Measurements from ENCODE around the gene CENPP.

CENPP gene

DNA sequence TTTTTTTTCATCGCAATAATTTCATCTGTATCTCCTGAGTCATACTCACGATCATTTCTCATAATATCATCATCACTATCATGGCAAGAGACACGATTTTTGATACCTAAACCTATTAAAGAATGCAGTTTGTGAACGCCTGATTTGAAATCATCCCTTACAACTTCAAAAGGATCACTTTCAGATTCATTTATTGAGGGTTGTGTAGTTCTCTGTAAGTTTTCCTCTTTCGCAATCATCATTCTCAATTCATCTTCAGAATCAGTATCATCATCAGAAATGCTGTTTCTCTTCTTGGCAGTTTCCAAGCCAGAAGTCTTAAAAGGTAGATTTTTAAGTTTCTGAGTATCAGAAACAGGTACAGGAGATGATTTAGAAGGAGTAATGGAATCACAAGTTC is 10.3 kb upstream of the CENPP start:
- DNase-seq = no peak

DNA sequence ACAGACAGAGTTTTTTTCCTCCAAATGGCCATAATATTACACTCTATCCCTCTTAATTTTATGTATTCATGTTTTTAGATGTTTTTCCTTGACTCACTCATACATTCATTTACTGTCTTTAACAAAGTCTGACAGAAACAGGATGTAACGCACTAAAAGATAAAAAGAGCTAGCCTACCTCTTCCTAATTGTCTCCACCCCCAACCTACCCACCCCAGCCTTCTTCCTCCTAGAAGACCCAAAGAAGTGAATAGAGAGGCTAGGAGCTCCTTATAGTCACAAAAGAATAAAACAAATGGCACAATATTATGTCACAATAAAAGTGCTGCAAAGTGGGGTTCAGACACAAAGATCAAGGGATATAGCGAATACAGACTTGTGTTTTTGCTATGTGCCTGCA is 1.3 kb upstream of the CENPP start:
- no peak for DNase-seq

DNA sequence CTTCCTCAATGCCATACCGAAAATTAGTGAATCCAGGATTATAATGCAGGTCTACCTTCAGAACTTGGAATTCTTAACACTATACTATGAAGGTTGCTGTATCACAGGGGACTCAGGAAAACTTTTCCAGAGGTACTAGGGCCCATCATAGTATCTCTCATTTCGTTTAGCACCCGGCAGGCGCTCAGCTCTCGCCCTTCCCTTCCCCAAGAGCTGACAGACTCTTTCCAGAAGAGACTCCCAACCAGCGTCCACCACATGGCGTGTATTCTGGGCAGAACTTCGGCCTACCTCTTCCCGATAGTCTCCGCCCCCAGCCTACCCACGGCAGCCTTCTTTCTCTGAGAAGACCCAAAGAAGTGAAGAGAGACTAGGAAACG is 874 bp upstream of the CENPP start:
- DNase-seq = no peak

DNA sequence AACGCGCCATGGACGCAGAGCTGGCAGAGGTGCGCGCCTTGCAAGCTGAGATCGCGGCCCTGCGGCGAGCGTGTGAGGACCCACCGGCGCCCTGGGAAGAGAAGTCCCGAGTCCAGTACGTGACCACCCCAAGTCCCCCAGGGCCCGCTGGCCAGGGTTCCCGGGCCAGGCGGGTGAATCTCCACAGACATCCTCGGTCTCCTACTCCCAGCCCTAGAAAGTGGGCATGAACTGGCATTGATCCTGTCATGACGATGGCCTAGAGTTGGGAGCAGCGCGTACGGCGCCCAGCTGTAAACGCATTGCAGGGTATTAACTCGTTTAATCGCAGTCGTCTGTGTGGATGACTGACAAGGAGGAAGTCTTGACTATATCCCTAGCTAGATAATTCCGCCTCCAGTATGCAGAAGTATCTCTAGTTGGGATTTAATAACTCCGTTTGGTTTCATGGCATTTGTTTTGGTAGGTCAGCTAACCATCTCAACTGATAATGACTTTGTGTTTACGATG is 293 bp downstream of the CENPP start:
- no peak for DNase-seq

DNA sequence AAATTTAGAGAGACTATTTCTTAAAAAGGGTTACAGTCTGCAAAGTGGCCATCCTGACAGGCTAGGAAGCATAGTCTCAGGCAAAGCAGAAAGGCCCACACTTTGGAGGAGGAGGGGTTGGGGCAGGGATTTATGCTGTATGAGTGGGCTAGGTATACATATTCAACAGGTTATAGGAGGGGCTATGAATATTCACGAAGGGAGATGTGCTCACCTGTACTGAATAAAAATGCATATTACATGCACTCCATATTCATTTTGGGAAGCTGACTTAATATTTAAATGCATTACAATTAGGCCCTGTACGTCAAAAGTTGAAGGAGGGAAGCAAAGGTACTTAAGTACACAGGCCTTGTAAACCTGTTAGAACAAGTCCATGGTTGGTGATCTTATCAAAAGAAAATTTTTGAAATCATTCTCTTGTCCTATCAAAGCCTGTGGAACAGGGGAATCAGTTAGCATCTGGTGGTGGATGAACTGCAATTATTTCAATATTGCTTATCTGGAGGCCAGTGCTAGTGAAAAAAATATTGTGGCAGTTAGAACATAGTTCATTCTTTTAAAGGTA is 1.6 kb downstream of the CENPP start:
- no peak for DNase-seq

DNA sequence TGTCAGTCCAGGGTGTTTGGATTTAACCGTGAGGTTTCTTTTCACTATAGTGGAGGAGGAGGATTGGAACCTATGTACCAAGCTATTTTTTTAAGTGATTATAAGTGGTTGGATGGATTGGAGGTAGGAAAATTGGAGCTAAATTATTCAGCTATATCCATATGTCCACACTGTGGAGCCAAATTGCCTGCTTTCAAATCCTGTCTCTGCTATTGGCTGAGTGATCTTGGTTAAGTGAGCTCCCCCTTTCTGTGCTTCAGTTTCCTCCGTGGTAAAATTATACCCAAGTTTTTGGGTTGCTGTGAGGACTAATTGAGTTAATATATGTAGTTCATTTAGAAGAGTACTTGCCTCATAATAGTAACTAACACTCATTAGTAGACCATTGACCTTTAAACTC is 2.5 kb downstream of the CENPP start:
- no peak for DNase-seq

DNA sequence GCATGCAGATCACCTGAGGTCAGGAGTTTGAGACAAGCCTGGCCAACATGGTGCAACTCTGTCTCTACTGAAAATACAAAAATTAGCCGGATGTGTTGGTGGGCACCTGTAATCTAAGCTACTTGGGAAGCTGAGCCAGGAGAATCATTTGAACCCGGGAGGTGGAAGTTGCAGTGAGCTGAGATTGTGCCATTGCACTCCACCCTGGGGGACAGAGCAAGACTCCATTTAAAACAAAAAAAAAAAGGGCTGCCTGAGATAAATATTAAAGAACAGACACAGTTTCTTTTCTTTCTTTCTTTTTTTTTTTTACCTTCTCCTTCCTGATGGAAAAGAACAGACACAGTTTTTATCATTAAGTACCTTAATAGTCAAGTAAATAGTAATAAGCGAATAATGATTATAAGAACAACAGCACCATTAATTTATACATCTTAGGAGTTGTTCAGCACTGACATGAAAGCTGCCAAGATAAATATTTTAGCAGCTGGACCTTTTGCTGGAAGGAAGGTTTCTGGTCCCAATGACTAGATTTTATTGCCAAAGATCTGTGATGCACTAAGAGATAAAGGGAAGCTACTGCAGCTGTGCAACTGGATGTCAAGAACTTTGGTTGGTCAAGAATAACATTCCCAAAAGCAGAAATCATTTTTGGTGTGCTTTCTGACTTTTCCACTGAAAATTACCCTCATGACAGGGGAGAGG is 7.0 kb downstream of the CENPP start:
- no peak for DNase-seq

DNA sequence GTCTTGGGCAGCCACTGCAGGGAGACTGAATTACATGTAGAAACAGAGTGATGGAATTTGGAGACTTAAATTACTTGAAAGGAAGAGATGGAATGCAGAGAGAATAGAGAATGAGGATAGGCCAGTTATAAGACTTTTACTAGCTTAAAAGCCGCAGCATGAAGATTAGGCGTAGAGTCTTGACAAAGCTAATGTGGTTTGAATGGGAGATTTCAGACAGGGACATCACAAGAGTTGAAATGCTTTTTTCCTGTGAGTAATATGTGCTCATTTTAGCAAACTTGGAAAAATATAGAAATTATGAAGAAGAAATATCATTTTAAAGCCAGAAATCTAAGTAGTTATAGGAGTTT is 7.5 kb downstream of the CENPP start:
- DNase-seq = no peak

DNA sequence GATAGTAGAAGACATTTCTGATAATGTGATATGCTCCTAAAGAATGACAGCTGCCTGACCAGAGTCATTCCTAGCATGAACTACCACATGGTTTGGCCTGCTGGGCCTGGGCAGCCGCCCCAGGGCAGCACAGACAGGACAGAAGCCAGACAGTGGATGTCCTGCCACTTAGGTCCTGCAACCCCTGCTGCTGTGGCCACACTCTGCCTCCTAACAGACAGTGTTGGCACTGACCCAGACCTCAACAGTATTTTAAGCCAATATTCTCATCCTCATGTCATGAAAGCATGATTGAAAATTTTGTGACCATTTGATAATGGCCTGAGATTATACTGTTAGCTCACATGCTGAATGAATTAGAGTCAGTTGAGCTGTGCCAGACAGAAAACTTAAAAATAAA is 15.8 kb downstream of the CENPP start:
- no peak for DNase-seq

DNA sequence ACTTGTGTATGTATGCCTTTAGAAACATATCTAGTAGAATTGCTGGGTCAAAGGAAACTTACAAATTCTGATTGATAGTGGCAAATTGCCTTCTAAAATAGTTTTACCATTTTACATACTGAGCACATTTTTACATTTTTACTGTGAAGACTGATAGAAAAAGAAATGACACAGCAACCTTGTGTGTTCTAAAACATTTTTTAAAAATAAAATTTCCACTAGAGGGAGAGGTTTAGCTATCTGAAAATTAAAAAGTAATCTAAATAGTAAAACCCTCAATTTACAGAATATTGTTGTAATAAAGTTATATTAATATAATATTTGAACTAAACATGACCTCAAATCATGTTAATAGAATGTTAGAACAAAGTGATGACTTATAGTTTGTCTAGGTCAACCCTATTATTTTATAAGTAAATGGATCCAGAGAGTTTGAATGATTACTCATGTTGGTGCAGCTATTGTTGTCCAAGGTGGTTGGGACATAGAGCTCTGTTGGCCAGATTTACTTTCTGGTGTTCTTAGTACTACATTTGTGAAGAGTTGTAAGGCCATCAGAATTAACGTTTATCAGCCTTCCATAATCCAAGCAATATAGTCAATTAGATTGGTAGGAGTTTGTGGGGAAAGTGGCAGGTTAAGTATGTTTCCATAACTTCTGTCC is 17.2 kb downstream of the CENPP start:
- DNase-seq = no peak

DNA sequence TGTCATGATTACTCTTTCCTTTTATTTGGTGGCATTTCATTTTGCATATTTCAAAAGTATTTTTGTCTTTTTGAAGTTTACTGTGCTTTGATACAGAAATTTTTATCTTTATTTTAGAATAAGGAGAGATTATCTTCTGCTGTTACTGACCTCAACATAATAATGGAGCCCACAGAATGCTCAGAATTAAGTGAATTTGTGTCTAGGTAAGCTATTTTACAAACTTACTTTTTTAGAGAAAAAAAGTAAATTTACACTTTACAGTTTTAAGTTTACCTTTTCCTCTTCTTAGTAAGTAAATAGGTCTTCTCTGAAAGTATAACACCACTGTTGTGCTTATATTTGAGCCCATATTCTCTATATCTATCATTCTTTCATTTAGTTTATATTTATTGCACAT is 19.8 kb downstream of the CENPP start:
- DNase-seq = no peak

DNA sequence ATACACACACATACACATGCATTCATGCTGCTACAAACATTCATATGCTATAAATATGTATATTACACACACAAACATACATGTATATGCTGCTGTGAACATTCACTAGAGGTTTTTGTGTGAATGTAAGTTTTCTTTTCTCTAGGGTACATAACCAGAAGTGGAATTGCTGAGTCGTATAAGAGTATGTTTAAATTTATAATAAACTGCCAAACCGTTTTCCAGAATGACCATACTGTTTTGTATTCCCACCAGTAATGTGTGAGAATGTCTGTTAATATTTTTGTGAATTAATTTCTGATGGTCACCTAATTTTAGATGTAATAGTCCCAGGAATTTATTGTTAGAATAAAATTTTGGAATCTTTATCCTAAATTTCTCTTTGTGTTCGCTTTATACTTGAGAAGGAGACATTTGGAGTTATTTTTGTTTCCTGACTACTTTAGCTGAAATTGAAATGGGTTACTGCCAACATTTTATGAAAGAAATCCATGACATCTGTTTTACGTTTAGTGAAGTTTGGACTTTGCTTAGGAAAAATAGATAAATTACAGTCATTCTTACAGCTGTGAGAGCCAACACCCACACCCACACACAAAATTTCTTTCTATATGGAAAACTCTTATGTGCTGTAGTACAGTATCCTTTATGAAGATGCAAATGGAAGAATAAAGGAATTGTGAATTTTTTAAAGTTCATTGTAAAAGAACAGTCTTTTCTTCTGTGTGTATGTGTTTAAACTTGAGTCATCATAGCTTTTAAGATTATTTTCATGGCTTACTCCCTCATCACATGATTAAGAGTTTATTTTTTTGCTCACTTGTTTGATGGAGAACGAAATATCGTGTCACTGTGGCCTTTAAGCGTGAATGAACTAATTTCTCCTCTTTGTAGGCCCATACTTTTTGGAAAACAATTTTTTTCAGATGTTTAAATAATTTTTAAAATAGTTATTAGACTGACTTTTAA is 24.3 kb downstream of the CENPP start:
- no peak for DNase-seq

DNA sequence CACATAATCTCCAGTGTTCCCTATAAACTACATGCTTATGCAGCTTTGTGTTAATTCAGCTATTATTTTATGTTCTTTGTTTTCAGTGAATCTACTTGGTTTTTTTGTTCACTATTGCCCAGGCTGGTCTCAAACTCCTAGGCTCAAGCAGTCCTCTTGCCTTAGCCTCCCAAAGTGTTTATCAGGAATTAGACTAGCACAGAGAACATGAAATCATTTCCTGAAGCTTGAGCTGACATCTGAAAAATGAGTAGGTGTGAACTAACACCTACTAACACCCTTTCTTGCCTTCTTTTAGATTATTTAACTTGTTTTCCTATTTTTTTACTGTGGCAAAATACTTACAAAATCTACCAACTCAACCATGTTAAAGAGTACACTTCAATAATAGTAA is 25.0 kb downstream of the CENPP start:
- DNase-seq = no peak

DNA sequence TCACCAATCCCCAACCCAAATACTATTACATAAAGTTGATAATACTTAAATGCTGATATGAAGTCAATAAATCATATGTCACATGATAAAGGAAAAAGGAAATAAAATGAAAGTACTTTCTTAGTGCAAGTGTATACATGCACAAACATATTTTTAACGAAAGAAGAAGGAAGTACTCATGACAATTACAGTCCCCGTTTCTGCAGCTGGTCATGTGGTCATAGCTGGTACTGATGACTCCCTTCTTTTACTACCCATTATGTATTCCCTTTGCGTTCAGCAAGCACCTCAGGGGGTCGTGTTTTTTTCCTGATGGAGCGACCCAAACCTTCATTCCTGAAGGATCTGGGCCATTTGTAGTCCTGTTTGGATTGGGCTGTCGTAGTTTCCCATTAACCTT is 27.3 kb downstream of the CENPP start:
- no peak for DNase-seq

DNA sequence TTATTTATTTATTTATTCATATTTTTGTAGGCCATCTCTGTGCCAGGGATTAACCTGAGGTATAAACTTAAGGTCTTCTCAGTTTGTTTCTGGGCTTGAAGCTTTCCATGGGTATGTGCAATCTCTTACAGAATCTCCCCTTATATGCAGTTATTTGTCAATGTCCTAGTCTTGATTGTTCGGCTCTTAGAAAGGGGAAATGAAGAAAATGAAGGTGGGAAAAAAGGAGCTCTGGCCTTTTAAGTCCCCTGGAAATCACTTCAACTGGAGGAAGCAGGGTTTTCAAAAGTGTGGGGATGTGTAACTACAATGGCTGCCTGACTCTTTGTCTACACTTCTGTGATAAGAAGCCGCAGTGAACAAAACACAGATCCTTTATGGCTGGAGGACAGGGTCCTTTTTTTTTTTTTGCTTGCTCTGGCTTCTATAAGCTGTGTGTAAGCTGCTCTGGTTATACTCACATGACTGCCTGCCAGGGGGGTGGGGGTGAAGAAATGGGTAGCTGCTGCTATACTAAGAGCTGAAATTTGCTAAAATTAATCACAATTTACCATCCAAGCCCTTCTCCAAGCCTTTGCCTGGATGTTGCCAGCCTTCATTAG is 33.7 kb downstream of the CENPP start:
- DNase-seq = no peak

DNA sequence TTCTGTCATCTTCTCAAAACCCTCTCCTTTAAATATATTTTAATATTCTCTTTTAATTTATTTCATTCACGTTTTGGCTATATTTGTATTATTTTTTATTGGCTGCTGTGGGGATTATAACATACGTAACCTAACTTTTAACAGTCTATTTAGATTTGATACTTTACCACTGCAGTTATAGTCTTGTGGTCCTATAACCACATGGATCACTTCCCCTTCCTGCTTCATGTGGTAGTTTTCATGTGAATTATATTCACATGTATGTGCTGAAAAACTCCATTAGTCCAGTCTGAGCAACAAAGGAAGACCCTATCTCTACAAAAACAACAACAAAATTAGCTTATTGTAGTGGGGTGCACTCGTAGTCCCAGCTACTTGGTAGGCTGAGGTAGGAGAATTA is 34.3 kb downstream of the CENPP start:
- DNase-seq = no peak

DNA sequence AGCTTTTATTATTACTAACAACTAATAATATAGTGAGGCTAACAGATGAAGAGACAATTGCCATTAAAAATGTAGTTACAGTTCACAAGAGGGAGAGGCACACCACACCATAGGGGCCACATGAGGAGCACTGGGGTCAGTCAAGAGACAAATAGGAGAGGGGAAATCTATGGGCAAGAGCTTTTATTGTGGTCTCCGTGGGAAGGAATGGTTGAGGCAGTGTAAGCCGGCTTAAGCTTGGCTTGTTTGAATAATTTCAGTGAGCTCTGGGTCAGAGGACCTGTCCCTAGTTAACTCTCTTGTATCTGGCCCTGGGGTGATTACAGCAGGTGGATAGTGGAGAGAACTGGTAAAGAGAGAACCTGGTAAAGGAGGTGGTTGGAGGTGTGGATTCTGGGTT is 43.3 kb downstream of the CENPP start:
- DNase-seq = no peak

DNA sequence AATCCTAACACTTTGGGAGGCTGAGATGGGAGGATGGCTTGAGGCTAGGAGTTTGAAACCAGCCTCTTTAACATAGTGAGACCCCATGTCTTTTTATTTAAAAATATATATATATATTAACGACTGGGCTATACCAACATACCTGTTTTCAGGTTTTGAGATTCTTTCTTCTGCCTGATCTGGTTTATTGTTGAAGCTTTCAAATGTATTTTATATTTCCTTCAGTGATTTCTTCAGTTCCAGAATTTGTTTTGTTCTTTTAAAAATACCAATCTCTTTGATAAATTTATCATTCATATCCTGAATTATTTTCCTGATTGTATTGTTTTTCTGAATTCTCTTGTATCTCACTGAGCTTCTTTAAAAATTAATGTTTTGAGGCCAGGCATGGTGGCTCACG is 47.4 kb downstream of the CENPP start:
- DNase-seq = no peak

DNA sequence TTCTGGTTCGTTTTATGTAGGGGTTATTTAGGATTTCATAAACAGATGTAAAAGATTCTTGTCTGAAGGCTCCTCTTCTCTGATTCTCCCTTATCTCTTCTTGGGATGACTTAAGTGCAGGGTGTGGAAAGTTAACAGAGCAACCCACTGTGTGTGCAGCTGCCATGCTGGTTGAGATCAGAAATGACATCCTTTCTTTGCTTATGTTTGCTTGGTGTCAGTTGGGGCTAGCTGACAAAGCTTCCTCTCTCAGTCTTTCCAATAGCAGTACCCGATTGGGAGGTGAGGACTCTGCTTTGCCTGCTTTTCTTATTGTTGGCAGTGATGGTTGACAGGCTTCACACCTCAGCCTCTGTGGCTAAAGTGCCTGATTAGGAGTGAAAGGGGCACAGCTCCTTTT is 52.1 kb downstream of the CENPP start:
- no peak for DNase-seq

DNA sequence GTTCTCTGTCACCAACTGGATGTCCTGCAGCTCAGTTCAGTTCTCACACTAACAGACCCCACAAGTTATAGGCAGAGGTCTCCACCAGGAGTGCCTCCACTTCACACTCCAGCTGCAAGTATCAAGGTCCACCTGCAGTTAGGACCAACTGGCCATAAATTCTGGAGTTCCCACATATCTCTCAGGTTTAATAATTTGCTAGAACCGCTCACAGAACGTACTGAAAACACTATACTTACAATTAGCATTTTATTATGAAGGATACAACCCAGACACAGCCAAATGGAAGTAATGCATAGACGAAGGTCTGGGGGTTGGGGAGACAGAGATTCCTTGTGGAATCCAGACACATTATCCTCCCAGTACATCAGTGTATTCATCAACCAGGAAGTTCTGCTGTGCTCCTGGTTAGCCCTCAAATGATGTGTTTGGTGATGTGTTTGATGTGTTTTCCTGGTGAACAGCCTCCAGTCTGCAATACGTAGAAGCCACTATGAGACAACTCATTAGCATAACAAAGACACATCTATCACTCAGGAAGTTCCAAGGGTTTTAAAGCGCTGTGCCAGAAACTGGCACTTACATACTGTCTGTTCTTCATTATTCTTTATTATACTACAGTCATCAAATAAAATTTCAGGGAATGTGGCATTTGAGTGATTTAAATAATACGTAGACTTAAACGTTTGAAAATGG is 53.3 kb downstream of the CENPP start:
- DNase-seq = no peak

DNA sequence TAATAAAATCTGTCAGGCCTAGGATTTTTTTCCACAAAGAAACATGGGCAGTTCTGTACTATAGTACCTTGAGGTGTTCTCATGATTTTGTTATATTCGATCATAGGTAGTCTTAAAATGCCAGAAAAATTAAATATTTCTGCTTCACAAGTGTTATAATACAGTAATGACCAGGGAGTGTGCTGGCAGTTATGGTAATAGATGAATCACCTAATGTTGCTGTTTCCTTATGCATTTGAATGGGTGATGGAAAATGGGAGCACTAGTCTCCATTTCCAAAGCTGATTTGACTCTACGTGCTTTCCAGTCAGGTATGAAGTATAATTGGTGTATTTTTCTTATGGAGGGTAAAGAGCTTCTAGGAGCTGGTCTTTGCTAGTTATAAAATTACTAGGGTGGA is 54.9 kb downstream of the CENPP start:
- DNase-seq = no peak

DNA sequence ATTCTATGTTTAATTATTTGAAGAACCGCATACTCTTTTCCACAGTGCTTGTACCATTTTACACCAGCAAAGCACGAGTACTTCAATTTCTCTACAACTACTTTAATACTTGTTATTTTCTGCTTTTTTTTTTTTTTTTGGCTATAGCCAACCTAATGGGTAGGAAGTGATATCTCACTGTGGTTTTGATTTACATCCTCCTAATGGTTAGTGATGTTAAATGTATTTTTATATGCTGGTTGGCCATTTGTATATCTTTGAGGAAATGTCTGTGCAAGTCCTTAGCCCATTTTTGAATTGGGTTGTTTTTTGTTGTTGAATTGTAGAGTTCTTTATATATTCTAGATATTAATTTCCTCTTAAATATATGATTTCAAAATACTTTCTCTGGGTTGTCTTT is 56.0 kb downstream of the CENPP start:
- DNase-seq = no peak

All from T1000 (cell line).